Lower lobe of right lung (tissue), 2 donors: ENCODE data around the gene ADGRE1. TPM values are rescaled to one million over a fixed set of nuclear protein-coding genes. Genes with fewer than 3 reads are reported as not detected.

ENCODE experiments used
- ATAC-seq, 2 donors: fragments of 200-7000 bp; cut with Tn5 transposase; one replicate each; pipeline ENCODE4 v1.9.1; 2020 to 2022; ENCODE audit warnings: mild to moderate bottlenecking in 2 of 2, moderate library complexity in 2 of 2
- DNase-seq: peaks from one replicate; pipeline ENCODE4 v3.0.0-alpha.2; 2020
- H3K27ac ChIP-seq: fragments of 200-600 bp; one replicate; pipeline ENCODE4 v1.8.0; 2022
- H3K27me3 ChIP-seq: fragments of 200-600 bp; one replicate; pipeline ENCODE4 v1.8.0; 2022; ENCODE audit warnings: low read depth
- H3K36me3 ChIP-seq: fragments of 200-600 bp; one replicate; pipeline ENCODE4 v1.8.0; 2022; ENCODE audit warnings: mild to moderate bottlenecking
- H3K4me1 ChIP-seq: fragments of 200-600 bp; one replicate; pipeline ENCODE4 v1.8.0; 2022
- H3K4me3 ChIP-seq: fragments of 200-600 bp; one replicate; pipeline ENCODE4 v1.8.0; 2022; ENCODE audit warnings: mild to moderate bottlenecking
- H3K9me3 ChIP-seq: fragments of 200-600 bp; one replicate; pipeline ENCODE4 v1.8.0; 2022
- intact Hi-C: fragments of 100-400 bp; cut with DNase I; formaldehyde crosslinking; loops from one replicate; pipeline ENCODE4 v1.11.0; 2022
- total RNA-seq: library from RNA; stranded (reverse); fragmentation: NEBNext Ultra II Directional; extraction: Animal tissue kit (Norgen Biotek cat#: 25700); gene quantifications from one replicate; pipeline ENCODE4 v1.2.1, GENCODE V29; 2021
- TF ChIP-seq, protein P1 (sequence below): fragments of 200-600 bp; IDR thresholded peaks from one replicate; pipeline ENCODE4 v1.8.0; 2022; ENCODE audit warnings: antibody characterized with exemption, mild to moderate bottlenecking
- donor health status: DM: no; HTN: yes; CAD: no; lungs with severe emphysema.

The ADGRE1 gene
- total RNA-seq, 1 donor from 2014 or later, result 1.8 TPM

DNA sequence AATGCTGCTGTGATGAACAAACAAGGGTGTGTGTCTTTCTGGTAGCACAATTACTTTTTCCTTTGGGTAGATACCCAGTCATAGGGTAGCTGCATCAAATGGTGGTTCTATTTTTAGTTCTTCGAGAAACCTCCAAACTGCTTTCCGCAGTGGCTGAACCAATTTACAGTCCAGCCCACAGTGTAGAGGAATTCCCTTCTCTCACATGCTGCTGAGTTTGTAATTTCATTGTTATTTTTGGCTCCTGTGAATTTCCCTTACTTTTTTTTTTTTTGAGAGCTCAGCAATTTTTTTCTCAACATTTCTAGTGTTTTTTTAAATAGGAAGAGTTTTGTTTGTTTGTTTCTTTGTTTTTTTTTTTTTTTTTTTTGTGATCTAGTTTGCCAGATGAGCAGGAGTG, 37.5 kb upstream of the ADGRE1 start:
- DNase-seq (no peak), ATAC-seq (no peak)
- Histone ChIP-seq H3K4me3 (no peak overlapping the region), H3K27me3 (no peaks in the 10 kb centered on the region), H3K36me3 (peaks cover 12% of the 10 kb centered on the region), H3K4me1 (no peaks in the 10 kb centered on the region), H3K27ac (no peak overlapping the region), H3K9me3 (no peaks in the 10 kb centered on the region)
- intact Hi-C loops, result no loop called here
- TF ChIP-seq, protein P1, sequence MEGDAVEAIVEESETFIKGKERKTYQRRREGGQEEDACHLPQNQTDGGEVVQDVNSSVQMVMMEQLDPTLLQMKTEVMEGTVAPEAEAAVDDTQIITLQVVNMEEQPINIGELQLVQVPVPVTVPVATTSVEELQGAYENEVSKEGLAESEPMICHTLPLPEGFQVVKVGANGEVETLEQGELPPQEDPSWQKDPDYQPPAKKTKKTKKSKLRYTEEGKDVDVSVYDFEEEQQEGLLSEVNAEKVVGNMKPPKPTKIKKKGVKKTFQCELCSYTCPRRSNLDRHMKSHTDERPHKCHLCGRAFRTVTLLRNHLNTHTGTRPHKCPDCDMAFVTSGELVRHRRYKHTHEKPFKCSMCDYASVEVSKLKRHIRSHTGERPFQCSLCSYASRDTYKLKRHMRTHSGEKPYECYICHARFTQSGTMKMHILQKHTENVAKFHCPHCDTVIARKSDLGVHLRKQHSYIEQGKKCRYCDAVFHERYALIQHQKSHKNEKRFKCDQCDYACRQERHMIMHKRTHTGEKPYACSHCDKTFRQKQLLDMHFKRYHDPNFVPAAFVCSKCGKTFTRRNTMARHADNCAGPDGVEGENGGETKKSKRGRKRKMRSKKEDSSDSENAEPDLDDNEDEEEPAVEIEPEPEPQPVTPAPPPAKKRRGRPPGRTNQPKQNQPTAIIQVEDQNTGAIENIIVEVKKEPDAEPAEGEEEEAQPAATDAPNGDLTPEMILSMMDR, result no peak

DNA sequence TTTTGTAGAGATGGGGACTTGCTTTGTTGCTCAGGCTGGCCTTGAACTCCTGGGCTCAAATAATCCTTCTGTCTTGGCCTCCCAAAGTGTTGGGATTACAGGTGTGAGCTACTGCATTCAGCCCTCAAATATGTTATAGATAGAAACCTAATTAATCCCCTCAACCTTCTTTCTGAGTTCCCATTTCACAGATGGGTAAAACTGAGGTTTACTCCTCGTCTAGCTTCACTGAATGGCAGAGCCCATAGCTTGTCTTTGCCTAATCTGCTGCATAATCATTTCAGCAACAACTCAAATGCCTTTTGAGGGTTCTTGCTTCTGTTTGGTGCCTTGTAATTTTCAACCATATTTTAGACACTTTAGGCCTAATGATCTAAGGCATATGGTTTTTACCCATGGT, 36.0 kb upstream of the ADGRE1 start:
- intact Hi-C loops, result no loop called here
- H3K36me3 ChIP-seq, result peaks cover 13% of the 10 kb centered on the region
- H3K27me3 ChIP-seq, result no peaks in the 10 kb centered on the region
- H3K4me1 ChIP-seq, result no peaks in the 10 kb centered on the region
- H3K4me3 ChIP-seq, result no peak overlapping the region
- H3K27ac ChIP-seq, result no peak overlapping the region
- H3K9me3 ChIP-seq, result no peaks in the 10 kb centered on the region
- TF ChIP-seq, protein P1, result no peak
- DNase-seq, result no peak
- no peak for ATAC-seq

DNA sequence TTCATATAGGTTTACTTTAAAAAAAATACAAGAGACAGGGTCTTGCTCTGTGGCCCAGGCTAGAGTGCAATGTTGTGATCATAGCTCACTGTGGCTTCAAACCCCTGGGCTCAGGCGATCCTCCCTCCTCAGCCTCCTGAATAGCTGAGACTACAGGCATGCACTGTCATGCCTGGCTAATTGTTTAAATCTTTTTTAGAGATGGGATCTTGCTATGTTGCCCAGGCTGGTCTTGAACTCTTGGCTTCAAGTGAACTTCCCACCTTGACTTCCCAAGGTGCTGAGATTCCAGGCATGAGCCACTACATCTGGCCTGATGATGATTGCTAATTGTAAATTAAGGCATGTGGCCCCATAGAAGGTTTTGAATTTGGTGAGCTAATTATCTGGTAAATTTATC, 35.4 kb upstream of the ADGRE1 start:
- peaks cover 13% of the 10 kb centered on the region for H3K36me3 ChIP-seq
- no peaks in the 10 kb centered on the region for H3K4me1 ChIP-seq
- intact Hi-C loops, result no loop called here
- no peak for DNase-seq
- H3K27ac ChIP-seq, result no peak overlapping the region
- no peaks in the 10 kb centered on the region for H3K27me3 ChIP-seq
- TF ChIP-seq, protein P1, result no peak
- H3K9me3 ChIP-seq, result no peaks in the 10 kb centered on the region
- H3K4me3 ChIP-seq, result no peak overlapping the region
- ATAC-seq, result no peak

DNA sequence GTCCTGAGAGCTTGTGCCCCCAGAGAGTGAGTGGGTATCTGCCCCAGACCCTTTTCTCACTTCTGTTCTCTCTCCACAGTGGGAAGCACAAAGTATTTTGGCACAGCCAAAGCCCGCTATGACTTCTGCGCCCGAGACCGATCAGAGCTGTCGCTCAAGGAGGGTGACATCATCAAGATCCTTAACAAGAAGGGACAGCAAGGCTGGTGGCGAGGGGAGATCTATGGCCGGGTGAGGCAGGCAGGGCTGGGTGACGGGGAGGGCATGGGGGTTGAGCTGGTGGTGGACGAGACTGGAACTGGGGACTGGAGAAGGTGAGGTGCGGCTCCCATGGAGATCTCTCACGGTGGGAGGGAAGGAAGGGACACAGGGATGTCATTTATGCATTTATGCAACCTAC, 33.5 kb upstream of the ADGRE1 start:
- TF ChIP-seq, protein P1, result no peak
- Histone ChIP-seq H3K4me3 (no peak overlapping the region), H3K27me3 (no peaks in the 10 kb centered on the region), H3K4me1 (no peaks in the 10 kb centered on the region), H3K9me3 (no peaks in the 10 kb centered on the region), H3K36me3 (peaks cover 10% of the 10 kb centered on the region), H3K27ac (no peak overlapping the region)
- ATAC-seq (no peak), DNase-seq (no peak)
- intact Hi-C loops, result no loop called here

DNA sequence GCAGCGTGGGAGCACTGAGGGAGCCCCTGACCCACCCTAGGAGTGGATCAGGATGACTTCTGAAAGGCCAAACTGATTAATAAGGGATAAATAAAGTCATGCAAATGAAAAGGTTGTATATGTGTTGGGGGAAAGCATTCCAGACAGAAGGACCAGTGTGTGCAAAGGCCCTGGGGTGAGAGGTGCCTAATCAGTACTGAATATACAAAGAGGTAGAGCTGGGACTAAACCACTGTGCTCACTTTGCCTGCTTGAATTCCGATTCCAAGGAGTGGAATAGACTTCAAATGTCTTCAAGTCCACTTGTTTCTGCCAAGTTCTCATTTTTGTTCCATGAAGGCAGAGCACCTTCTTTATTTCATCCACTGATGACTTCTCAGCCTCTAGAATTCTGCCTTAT, 32.6 kb upstream of the ADGRE1 start:
- ATAC-seq (no peak), DNase-seq (no peak)
- Histone ChIP-seq H3K9me3 (no peaks in the 10 kb centered on the region), H3K4me3 (no peak overlapping the region), H3K27me3 (no peaks in the 10 kb centered on the region), H3K36me3 (peaks cover 10% of the 10 kb centered on the region), H3K4me1 (no peaks in the 10 kb centered on the region), H3K27ac (no peak overlapping the region)
- intact Hi-C loops, result no loop called here
- TF ChIP-seq, protein P1, result no peak
